Measurements from ENCODE around the gene VSIG2. TPM values are rescaled to one million over a fixed set of nuclear protein-coding genes. Genes with fewer than 3 reads are reported as not detected.

Gene VSIG2
- total RNA-seq, 1 donor from 2014 or later = not detected

GRCh38 chr11:124742555-124742954, 9.5 kb downstream of the VSIG2 start:
- Mint-ChIP-seq H3K9me3 (ENCODE audit: low read depth) (no peaks in the 10 kb centered on the region), H3K4me3 (ENCODE audit: unreplicated experiment) (no peak overlapping the region), H3K27me3 (ENCODE audit: low read depth) (peaks cover 40% of the 10 kb centered on the region), H3K36me3 (ENCODE audit: low read depth) (peaks cover 1% of the 10 kb centered on the region), H3K27ac (ENCODE audit: unreplicated experiment) (no peak overlapping the region), H3K4me1 (ENCODE audit: low read depth) (peaks cover 26% of the 10 kb centered on the region)
- TF ChIP-seq, protein P1, sequence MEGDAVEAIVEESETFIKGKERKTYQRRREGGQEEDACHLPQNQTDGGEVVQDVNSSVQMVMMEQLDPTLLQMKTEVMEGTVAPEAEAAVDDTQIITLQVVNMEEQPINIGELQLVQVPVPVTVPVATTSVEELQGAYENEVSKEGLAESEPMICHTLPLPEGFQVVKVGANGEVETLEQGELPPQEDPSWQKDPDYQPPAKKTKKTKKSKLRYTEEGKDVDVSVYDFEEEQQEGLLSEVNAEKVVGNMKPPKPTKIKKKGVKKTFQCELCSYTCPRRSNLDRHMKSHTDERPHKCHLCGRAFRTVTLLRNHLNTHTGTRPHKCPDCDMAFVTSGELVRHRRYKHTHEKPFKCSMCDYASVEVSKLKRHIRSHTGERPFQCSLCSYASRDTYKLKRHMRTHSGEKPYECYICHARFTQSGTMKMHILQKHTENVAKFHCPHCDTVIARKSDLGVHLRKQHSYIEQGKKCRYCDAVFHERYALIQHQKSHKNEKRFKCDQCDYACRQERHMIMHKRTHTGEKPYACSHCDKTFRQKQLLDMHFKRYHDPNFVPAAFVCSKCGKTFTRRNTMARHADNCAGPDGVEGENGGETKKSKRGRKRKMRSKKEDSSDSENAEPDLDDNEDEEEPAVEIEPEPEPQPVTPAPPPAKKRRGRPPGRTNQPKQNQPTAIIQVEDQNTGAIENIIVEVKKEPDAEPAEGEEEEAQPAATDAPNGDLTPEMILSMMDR (IDR thresholded peaks at IDR 0.05) = no peak
- no peak for DNase-seq (ENCODE audit: low spot score)

GRCh38 chr11:124740277-124740882, 11.7 kb downstream of the VSIG2 start:
- H3K4me3 Mint-ChIP-seq (ENCODE audit: unreplicated experiment) = peak overlapping the region; percentile 68
- H3K27ac Mint-ChIP-seq (ENCODE audit: unreplicated experiment) = peak overlapping the region; percentile 25
- no peaks in the 10 kb centered on the region for H3K9me3 Mint-ChIP-seq (ENCODE audit: low read depth)
- peaks cover 43% of the 10 kb centered on the region for H3K27me3 Mint-ChIP-seq (ENCODE audit: low read depth)
- peaks cover 1% of the 10 kb centered on the region for H3K36me3 Mint-ChIP-seq (ENCODE audit: low read depth)
- peaks cover 18% of the 10 kb centered on the region for H3K4me1 Mint-ChIP-seq (ENCODE audit: low read depth)
- no peak for DNase-seq (ENCODE audit: low spot score)
- TF ChIP-seq, protein P1 (IDR thresholded peaks at IDR 0.05) = peak; percentile 71

DNA sequence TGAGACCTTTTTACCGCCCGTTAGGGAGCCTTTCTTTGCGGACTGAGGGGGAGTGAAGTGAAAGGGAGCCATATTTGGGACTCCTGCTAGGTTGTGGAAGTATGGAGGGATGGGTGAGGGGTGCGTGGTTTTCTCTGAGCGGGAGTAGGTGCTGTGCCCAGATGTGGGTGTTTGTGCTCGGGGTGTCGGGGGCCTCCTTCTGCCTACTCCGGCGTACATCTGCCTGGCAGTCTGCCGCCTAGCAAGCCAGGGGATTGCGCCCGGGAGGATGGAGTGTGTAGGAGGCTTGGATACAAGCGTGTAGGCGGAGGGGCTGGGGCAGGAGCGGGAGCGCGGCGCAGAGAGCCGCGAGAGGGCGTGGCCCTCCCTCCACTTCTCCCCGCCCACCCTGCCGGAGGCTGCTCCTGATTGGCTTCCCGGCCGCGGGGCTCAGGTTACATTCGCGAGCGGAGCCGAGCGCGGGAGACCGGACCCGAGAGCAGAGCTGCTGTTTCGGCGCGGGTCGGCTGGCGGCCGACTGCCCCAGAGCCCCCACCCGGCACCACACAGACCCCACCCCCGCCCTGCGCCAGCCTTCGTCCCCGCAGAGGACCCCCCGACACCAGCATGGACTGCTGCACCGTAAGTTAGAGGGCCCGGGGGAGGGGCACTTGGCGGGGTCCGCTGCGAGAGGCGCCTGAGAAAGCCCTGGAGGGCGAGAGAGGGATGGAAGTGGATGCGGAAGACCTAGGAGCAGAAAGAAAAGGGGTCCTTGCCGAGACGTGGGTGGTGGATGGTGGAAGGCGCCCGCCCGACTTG, 12.4 kb downstream of the VSIG2 start, which contains the start of gene NRGN:
Gene NRGN (plus strand): TSS at position 464 of the 798 bp plus-strand sequence. CDS start 143 bp downstream, at position 607.
- H3K4me1 Mint-ChIP-seq (ENCODE audit: low read depth) = peaks cover 18% of the 10 kb centered on the region
- no peaks in the 10 kb centered on the region for H3K9me3 Mint-ChIP-seq (ENCODE audit: low read depth)
- H3K36me3 Mint-ChIP-seq (ENCODE audit: low read depth) = peaks cover 1% of the 10 kb centered on the region
- H3K27ac Mint-ChIP-seq (ENCODE audit: unreplicated experiment) = peak within 1 kb of the TSS; percentile 25
- H3K27me3 Mint-ChIP-seq (ENCODE audit: low read depth) = peaks cover 40% of the 10 kb centered on the region
- H3K4me3 Mint-ChIP-seq (ENCODE audit: unreplicated experiment) = peak within 1 kb of the TSS; percentile 68
- DNase-seq (ENCODE audit: low spot score) = no peak
- TF ChIP-seq, protein P1 (IDR thresholded peaks at IDR 0.05) = no peak

DNA sequence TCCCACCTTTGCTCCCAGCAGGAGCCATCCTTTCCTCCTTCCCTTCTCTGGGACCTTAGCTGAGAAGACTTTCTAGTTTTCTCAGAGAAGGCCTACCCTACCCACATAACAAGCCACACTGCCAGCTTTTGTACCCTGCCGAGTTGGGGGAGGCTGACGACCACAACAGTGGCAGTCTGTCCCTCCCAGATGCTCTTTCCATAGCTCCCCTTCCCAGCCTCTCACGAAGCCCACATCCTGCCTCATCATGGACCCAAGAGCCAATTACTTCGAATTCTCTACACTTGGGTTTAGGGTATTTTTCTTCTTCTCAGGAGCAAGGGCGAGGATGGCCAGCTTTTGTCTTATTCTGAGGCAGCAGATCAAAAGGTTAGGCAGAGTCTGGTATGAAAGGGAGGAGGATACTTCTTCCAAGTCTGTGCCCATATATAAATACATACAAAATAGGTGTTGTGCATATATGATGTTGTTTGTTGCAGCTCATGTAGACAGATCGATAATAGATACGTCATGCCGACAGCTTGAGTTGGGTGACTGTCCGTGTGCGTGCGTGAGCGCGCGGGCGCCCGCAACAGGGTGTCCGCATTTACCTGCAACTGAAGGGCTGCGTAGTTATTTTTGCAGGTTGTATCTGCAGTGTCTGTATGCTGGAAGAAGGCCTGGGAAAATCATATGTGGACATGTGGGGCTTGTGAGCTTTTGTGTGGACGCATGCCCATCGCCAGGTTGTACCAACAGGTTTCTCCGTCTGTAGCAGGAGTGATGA, 13.2 kb downstream of the VSIG2 start:
- no peaks in the 10 kb centered on the region for H3K9me3 Mint-ChIP-seq (ENCODE audit: low read depth)
- H3K27ac Mint-ChIP-seq (ENCODE audit: unreplicated experiment) = no peak overlapping the region
- TF ChIP-seq, protein P1 (IDR thresholded peaks at IDR 0.05) = no peak
- peaks cover 18% of the 10 kb centered on the region for H3K4me1 Mint-ChIP-seq (ENCODE audit: low read depth)
- peaks cover 35% of the 10 kb centered on the region for H3K27me3 Mint-ChIP-seq (ENCODE audit: low read depth)
- no peak for DNase-seq (ENCODE audit: low spot score)
- peak overlapping the region; percentile 68 for H3K4me3 Mint-ChIP-seq (ENCODE audit: unreplicated experiment)
- peaks cover 1% of the 10 kb centered on the region for H3K36me3 Mint-ChIP-seq (ENCODE audit: low read depth)
